HG02884 (cell line): Measurements from ENCODE around the gene SLC45A1.

ENCODE experiments used
- ATAC-seq: cut with Tn5 transposase; IDR thresholded peaks from one replicate; pipeline ENCODE4 v1.9.1; 2021; ENCODE audit warnings: mild to moderate bottlenecking, moderate library complexity; ENCODE audit not compliant: unreplicated experiment

SLC45A1 gene

GRCh38 chr1:8311068-8311718 lies 6.7 kb upstream of the SLC45A1 start:
- no peak for ATAC-seq

GRCh38 chr1:8312235-8313218 lies 5.4 kb upstream of the SLC45A1 start:
- ATAC-seq = no peak

GRCh38 chr1:8313231-8313630 lies 4.7 kb upstream of the SLC45A1 start:
- no peak for ATAC-seq

- ATAC-seq = no peak
Observed at GRCh38 chr1:8314346-8315280, 3.3 kb upstream of the SLC45A1 start.

- no peak for ATAC-seq
Observed at GRCh38 chr1:8315573-8316475, 2.1 kb upstream of the SLC45A1 start.

GRCh38 chr1:8318436-8318835 lies 522 bp downstream of the SLC45A1 start:
- no peak for ATAC-seq

- no peak for ATAC-seq
Observed at GRCh38 chr1:8321612-8322011, 3.7 kb downstream of the SLC45A1 start.

GRCh38 chr1:8323706-8324105 lies 5.8 kb downstream of the SLC45A1 start:
- no peak for ATAC-seq

GRCh38 chr1:8324176-8324810 lies 6.4 kb downstream of the SLC45A1 start:
- ATAC-seq = no peak

GRCh38 chr1:8325771-8326170 lies 7.9 kb downstream of the SLC45A1 start:
- ATAC-seq = no peak

- no peak for ATAC-seq
Observed at GRCh38 chr1:8326265-8326664, 8.4 kb downstream of the SLC45A1 start.

GRCh38 chr1:8328271-8328670 lies 10.4 kb downstream of the SLC45A1 start:
- no peak for ATAC-seq

- ATAC-seq = no peak
Observed at GRCh38 chr1:8329439-8329838, 11.5 kb downstream of the SLC45A1 start.

- ATAC-seq = no peak
Observed at GRCh38 chr1:8329858-8330257, 11.9 kb downstream of the SLC45A1 start.

GRCh38 chr1:8330271-8331125 lies 12.6 kb downstream of the SLC45A1 start:
- ATAC-seq = no peak

GRCh38 chr1:8332806-8333205 lies 14.9 kb downstream of the SLC45A1 start:
- ATAC-seq = no peak

GRCh38 chr1:8333246-8333987 lies 15.5 kb downstream of the SLC45A1 start:
- ATAC-seq = no peak
